Calu3 (cell line): Measurements from ENCODE around the gene NF1. TPM values are rescaled to one million over a fixed set of nuclear protein-coding genes. Genes with fewer than 3 reads are reported as not detected.

Experiments
- BruUV-seq: library from RNA; stranded (reverse); fragments of 400-500 nt; replicated peaks from 2 replicates; lab custom pipeline; 2021; lab: Mats Ljungman, UMichigan
- CTCF ChIA-PET: fragments of 300-600 bp; sonication (Branson Sonifier 250); formaldehyde crosslinking; loops from one replicate; lab custom pipeline; 2022; ENCODE audit warnings: antibody characterized with exemption; lab: Charles Lee
- DNase-seq: peaks from one replicate; pipeline ENCODE4 v3.0.0; 2022
- H3K27ac Mint-ChIP-seq: one replicate; pipeline ENCODE4 v1.8.0; 2022; ENCODE audit warnings: mixed read lengths; ENCODE audit not compliant: unreplicated experiment
- H3K27me3 Mint-ChIP-seq: one replicate; pipeline ENCODE4 v1.8.0; 2022; ENCODE audit warnings: mixed read lengths; ENCODE audit not compliant: unreplicated experiment
- H3K36me3 Mint-ChIP-seq: one replicate; pipeline ENCODE4 v1.8.0; 2022; ENCODE audit warnings: mild to moderate bottlenecking, moderate library complexity, mixed read lengths; ENCODE audit not compliant: insufficient read depth, unreplicated experiment
- H3K4me1 Mint-ChIP-seq: one replicate; pipeline ENCODE4 v1.8.0; 2022; ENCODE audit warnings: mild to moderate bottlenecking, low read depth, mixed read lengths; ENCODE audit not compliant: unreplicated experiment
- H3K4me3 Mint-ChIP-seq: one replicate; pipeline ENCODE4 v1.8.0; 2022; ENCODE audit warnings: mild to moderate bottlenecking, low read depth, moderate library complexity, mixed read lengths; ENCODE audit not compliant: unreplicated experiment
- H3K9me3 Mint-ChIP-seq: one replicate; pipeline ENCODE4 v1.8.0; 2022; ENCODE audit warnings: low read depth, mixed read lengths; ENCODE audit not compliant: unreplicated experiment
- CTCF ChIP-seq: fragments of 200-600 bp; IDR thresholded peaks from one replicate; pipeline ENCODE4 v1.8.0; 2022; ENCODE audit warnings: antibody characterized with exemption; ENCODE audit not compliant: unreplicated experiment
- intact Hi-C: fragments of 100-400 bp; cut with micrococcal nuclease; formaldehyde crosslinking; loops from one replicate; pipeline ENCODE4 v1.10.0; 2022; ENCODE audit not compliant: unreplicated experiment
- total RNA-seq: library from RNA; stranded (reverse); gene quantifications from 2 replicates; pipeline ENCODE4 v1.2.3, GENCODE V29; 2022

Gene NF1
- total RNA-seq, 1 experiment from 2014 or later = 64.7 TPM

- H3K4me3 Mint-ChIP-seq = no peak overlapping the region
- peak; percentile 13 for TF ChIP-seq CTCF
- CTCF ChIA-PET = interaction anchor here (0.6 to 0.7 kb wide), 2 partner anchors 22 to 529 kb away, joined by 3 to 4 read pairs; no protein-coding TSS in a partner anchor
- H3K36me3 Mint-ChIP-seq = peaks cover 5% of the 10 kb centered on the region
- no TSS peak for BruUV-seq
- H3K4me1 Mint-ChIP-seq = peaks cover 13% of the 10 kb centered on the region
- no peaks in the 10 kb centered on the region for H3K27me3 Mint-ChIP-seq
- no peak overlapping the region for H3K27ac Mint-ChIP-seq
- no peaks in the 10 kb centered on the region for H3K9me3 Mint-ChIP-seq
- DNase-seq = no peak
- intact Hi-C loops = loop anchor here (5.0 kb wide), 1 partner anchor 106 kb away; no protein-coding TSS in a partner anchor
Observed at GRCh38 chr17:31373150-31374093, 278.6 kb downstream of the NF1 start.

GRCh38 chr17:31374094-31374447 lies 279.3 kb downstream of the NF1 start:
- no peak for TF ChIP-seq CTCF
- CTCF ChIA-PET = no interaction called here
- Mint-ChIP-seq H3K9me3 (no peaks in the 10 kb centered on the region), H3K27me3 (no peaks in the 10 kb centered on the region), H3K27ac (no peak overlapping the region), H3K4me1 (peaks cover 13% of the 10 kb centered on the region), H3K36me3 (peaks cover 5% of the 10 kb centered on the region), H3K4me3 (no peak overlapping the region)
- no peak for DNase-seq
- BruUV-seq = no TSS peak
- intact Hi-C loops = loop anchor here (5.0 kb wide), 1 partner anchor 107 kb away; no protein-coding TSS in a partner anchor

GRCh38 chr17:31374503-31374902 lies 279.7 kb downstream of the NF1 start:
- H3K27ac Mint-ChIP-seq = no peak overlapping the region
- peaks cover 5% of the 10 kb centered on the region for H3K36me3 Mint-ChIP-seq
- no peak for DNase-seq
- no peaks in the 10 kb centered on the region for H3K9me3 Mint-ChIP-seq
- intact Hi-C loops = loop anchor here (5.0 kb wide), 1 partner anchor 107 kb away; no protein-coding TSS in a partner anchor
- BruUV-seq = no TSS peak
- CTCF ChIA-PET = no interaction called here
- no peak for TF ChIP-seq CTCF
- peaks cover 13% of the 10 kb centered on the region for H3K4me1 Mint-ChIP-seq
- H3K4me3 Mint-ChIP-seq = no peak overlapping the region
- no peaks in the 10 kb centered on the region for H3K27me3 Mint-ChIP-seq

GRCh38 chr17:31378638-31379037 lies 283.9 kb downstream of the NF1 start:
- CTCF ChIA-PET = interaction anchor here (1.1 kb wide), 1 partner anchor 12 kb away, joined by 14 read pairs; no protein-coding TSS in a partner anchor
- TF ChIP-seq CTCF = no peak
- no TSS peak for BruUV-seq
- Mint-ChIP-seq H3K9me3 (no peaks in the 10 kb centered on the region), H3K27ac (no peak overlapping the region), H3K36me3 (peaks cover 11% of the 10 kb centered on the region), H3K27me3 (no peaks in the 10 kb centered on the region), H3K4me1 (no peaks in the 10 kb centered on the region), H3K4me3 (no peak overlapping the region)
- intact Hi-C loops = no loop called here
- no peak for DNase-seq
